Activated naive CD4-positive, alpha-beta T cell treated with anti-CD3 and anti-CD28 coated beads, Interleukin-2, amount 50 U/mL, for 72 hours (primary cell): Measurements from ENCODE around the gene RPS27. TPM values are rescaled to one million over a fixed set of nuclear protein-coding genes. Genes with fewer than 3 reads are reported as not detected.
"Not testable (repeated sequence)": the region's sequence is repeated elsewhere in the genome, so short reads cannot be mapped to it uniquely, and the experiment has no call there.

Experiments used
- ATAC-seq, 2 donors: fragments of 150-1000 bp; cut with Tn5 transposase; 2 replicates each; pipeline ENCODE4 v1.10.0; 2021; ENCODE audit warnings: mild to moderate bottlenecking in 2 of 2, moderate library complexity in 2 of 2
- DNase-seq, 2 donors: peaks; one replicate each; pipeline ENCODE4 v3.0.0; 2021 to 2022; ENCODE audit warnings: low spot score in 2 of 2
- H3K27ac Mint-ChIP-seq, 2 donors: one replicate each; pipeline ENCODE4 v1.8.0; 2022; ENCODE audit warnings: mild to moderate bottlenecking in 2 of 2, mixed read lengths in 2 of 2
- H3K36me3 Mint-ChIP-seq, 2 donors: one replicate each; pipeline ENCODE4 v1.8.0; 2022; ENCODE audit warnings: mixed read lengths in 2 of 2
- H3K9me3 Mint-ChIP-seq, 2 donors: one replicate each; pipeline ENCODE4 v1.8.0; 2022; ENCODE audit warnings: mixed read lengths in 2 of 2
- total RNA-seq, 2 donors: library from RNA; stranded (reverse); gene quantifications; one replicate each; pipeline ENCODE4 v1.2.3, GENCODE V29; 2022

RPS27 gene
- total RNA-seq, 2 donors from 2014 or later: 1,375 to 1,502 TPM

DNA sequence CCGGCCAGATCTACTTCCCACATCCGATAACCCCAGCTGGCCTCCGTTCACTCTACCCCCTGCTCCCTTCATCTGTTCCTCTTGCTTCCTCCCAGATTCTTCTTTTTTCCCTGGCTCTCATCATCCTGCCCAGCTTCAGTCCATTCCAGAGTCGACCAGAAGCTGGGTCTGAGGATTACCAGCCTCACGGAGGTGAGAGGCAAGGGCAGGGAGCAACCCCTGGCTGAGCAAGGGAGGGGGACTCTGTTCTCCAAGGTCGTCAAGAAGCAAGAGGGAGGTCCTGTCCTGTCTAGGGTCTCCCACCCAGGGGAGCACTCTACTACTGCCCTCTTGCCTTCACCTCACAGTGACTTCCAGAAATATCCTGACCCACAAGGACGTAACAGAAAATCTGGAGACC is 17.0 kb upstream of the RPS27 start:
- Mint-ChIP-seq H3K9me3 (no peaks in the 10 kb centered on the region), H3K36me3 (peaks cover 19 to 30% of the 10 kb centered on the region in 2 donors), H3K27ac (peak overlapping the region; percentile 38 to 48)
- ATAC-seq (no peak), DNase-seq (no peak)

DNA sequence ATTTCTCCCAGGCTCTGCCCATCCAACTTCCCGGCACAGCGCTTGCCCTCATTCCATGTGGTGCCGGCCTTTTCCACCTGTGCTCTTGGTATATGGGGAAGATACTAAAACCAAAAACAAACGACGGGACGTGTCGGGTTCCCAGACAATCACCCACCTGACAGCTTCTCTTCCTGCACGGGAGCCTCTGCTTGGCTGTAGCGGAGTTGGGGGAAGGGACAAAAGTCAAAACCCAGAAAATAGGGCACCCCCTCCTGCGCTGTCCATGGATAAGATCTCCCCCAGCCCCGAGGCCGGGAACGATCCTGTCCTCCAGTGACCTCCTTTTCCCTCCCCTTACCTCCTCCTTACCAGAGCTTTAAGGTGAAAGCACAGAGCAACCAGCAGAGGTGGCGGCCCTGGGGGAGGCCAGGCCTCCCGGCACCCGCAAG is 13.7 kb upstream of the RPS27 start:
- H3K9me3 Mint-ChIP-seq: no peaks in the 10 kb centered on the region

DNA sequence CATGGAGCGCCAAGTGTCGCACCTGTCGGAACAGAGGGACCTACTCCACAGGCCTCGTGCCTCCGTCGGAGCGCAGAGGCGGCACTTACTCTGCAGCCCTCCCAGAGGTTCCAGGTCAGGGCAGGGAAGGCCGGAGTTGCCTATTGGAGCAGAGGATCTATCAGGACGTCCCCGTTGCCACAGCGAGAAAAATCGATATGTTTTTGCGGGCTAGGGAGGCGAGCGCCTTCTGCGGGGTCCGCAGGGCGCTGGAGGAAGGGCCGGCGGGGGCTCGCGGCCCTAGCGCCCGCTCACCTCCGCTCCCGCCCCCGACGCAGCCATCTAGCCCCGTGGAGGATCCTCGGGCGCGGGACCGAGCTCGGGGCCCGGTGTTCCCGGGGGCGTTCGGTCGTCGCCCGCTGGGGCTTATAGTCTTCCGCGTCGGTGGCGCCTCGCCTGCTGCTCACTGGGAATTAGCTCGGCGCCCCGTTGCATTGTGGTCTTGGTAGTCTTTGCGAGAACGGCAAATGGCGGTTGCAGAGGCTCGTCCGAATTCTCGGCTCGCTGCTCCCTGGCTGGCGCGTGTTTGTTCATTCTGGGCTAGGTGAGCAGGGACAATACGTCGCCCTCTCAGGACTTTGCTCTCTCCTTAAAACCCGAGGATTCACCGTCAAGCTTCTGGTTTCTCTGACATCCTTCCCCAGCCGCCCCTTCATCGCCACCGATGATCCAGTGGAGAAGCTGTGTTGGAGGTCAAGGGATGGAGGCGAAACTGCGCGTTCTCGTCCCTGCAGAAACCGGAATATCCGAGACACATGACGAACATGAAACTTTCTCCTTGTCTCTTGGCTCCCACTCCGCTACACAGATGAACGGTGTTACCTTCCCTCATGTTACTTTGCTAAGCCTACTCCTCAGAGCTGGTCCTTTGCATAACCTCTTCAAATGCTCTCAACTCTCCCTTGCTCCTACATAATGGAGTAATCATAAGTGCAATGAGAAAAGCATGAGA is 13.0 kb upstream of the RPS27 start, which contains the start of gene JTB:
JTB (minus strand) TSS at position 425 of the 991 bp plus-strand sequence; CDS start at position 3, 422 bp downstream.
- peaks cover 19 to 30% of the 10 kb centered on the region in 2 donors for H3K36me3 Mint-ChIP-seq
- peak within 1 kb of the TSS; percentile 93 to 95 for H3K27ac Mint-ChIP-seq
- no peaks in the 10 kb centered on the region for H3K9me3 Mint-ChIP-seq
- ATAC-seq: peak; percentile 86 to 97
- DNase-seq: peak; percentile 74 to 78

More for the DNA sequence above, 13.7 kb upstream of the RPS27 start:
- DNase-seq: no peak
- ATAC-seq: peak; percentile 10 to 15
- peaks cover 19 to 30% of the 10 kb centered on the region in 2 donors for H3K36me3 Mint-ChIP-seq
- H3K27ac Mint-ChIP-seq: peak overlapping the region; percentile 93 to 95

DNA sequence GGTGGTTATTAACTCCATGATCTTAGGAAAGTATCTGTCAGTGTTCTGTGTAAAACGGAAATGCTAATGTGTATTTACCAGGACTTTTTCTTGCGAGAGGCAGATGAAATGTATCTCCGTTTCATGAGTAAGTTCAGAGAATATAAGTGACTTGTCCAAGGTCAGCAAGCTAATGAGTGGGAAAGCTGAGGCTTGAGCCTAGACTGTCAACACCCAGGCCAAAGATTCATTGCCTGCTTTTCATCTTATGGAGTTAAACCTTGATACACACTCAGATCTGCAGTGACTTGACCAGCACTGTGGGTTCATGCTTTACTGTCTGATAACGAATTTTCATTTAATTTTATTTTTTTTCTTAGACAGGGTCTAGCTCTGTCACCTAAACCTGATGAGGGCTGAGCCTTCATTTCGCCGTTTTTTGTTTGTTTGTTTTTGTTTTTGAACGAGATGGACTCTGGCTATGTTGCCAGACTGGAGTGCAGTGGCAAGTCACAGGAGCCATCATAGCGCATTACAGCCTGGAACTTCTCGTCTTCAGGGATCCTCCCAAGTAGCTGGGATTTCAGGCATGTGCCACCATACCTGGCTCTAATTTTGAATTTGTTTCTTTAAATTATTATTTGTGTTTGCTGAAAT is 12.2 kb upstream of the RPS27 start:
- Mint-ChIP-seq H3K27ac (peak overlapping the region in 1 of 2 donors; percentile 95), H3K9me3 (no peaks in the 10 kb centered on the region), H3K36me3 (peaks cover 19 to 30% of the 10 kb centered on the region in 2 donors)
- no peak for ATAC-seq
- DNase-seq: no peak

DNA sequence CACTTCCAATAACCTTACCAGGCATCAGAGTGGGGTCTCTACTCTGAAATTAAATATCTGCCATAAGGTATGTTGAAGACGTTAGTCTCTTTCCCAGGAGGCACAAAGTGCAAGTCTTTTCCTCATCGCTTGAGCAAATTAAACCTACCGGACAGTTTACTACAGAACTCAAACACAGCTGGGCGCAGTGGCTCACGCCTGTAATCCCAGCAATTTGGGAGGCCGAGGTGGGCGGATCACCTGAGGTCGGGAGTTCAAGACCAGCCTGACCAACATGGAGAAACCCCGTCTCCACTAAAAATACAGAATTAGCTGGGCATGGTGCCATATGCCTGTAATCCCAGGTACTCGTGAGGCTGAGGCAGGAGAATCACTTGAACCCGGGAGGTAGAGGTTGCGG is 11.5 kb upstream of the RPS27 start:
- not testable (repeated sequence) for ATAC-seq, DNase-seq, H3K9me3 Mint-ChIP-seq
- H3K27ac Mint-ChIP-seq: peak overlapping the region; percentile 36 to 95
- H3K36me3 Mint-ChIP-seq: peaks cover 19 to 30% of the 10 kb centered on the region in 2 donors

DNA sequence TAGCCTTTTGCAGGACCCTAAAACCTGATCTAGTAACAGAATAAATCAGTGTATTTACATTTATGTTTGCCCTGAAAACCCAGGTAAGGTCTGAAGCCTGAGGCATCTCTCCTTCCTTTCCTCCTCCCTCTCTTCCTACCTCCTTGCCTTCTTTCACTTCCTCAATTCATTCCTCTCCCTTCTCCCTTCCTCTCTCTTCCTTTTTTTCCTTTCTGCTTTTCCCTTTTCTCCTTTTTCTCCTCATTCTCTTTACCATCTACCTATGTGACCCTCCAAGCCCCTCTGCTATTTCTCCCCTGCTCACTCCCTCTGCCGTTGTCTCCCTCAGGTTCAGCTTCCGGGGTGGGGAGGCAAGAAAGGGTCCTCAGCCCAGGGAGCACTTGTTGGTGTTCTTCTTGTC is 8.8 kb upstream of the RPS27 start:
- not testable (repeated sequence) for ATAC-seq, H3K9me3 Mint-ChIP-seq, H3K27ac Mint-ChIP-seq, DNase-seq
- H3K36me3 Mint-ChIP-seq: peaks cover 4 to 15% of the 10 kb centered on the region in 2 donors

DNA sequence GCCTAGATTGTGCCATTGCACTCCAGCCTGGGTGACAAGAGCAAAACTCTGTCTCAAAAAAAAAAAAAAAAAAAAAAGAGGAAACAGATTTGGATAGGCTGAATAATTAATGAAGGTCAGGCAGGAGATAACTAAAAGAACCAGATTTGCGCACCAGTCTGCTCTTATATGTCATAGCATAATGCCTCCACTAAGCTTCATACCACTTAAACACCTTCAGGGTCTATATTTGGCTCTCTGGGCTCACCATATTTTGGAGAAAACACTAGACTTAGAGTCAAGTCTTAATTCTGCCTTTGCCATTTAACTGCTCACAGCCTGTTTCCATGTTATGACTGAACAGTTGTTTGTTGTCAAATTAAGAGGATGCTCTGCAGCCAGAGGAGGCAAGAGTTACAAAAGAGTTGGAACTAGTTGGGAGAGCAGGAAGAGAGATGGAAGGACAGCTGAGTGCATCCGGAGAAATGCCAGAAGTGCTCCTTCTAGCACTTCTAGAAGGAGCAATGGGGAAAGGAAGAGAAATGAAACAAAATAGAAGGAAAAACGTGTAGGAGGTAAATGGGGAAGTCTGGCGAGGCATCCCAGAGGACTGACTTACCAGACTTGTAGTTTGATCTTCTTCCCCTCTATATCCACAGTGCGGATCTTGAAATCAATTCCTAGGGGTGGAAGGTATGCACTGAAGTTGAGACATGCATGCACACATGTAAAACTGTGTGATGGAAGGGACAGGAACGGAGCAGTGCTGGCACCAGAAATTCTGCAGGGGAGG is 6.3 kb upstream of the RPS27 start:
- no peaks in the 10 kb centered on the region for H3K36me3 Mint-ChIP-seq
- DNase-seq (no peak), ATAC-seq (no peak)
- H3K9me3 Mint-ChIP-seq: no peaks in the 10 kb centered on the region
- no peak overlapping the region for H3K27ac Mint-ChIP-seq

DNA sequence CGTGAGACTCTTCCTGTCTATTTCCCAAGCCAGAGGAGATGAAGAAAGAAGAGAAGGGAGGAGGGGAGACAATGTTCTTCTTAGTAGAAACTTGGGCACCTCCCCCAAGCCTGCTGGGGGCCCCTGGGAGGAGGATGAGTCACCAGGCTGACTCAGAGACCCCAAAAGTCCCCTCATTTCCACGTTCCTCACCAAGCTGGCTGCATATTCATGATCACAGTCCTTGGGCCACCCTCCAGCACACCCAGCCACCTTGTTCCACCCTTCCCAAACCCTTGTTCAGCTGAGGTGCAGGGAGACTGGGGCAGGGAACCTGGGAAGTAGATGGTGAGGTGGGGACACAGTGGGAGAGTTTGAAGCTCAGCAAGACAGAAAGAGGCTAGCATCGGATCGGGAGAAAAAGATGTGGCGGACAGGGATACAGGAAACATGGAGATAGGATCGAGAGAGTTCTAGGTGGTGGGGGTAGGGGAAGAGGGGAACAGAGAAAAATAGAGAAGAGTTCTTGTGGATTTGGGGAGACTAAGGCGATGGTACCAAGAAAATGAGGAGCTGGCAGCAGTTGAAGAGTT is 5.1 kb upstream of the RPS27 start:
- H3K27ac Mint-ChIP-seq: peak overlapping the region; percentile 91 to 95
- ATAC-seq (peak; percentile 42 to 62), DNase-seq (no peak)
- H3K9me3 Mint-ChIP-seq: peaks cover 0 to 3% of the 10 kb centered on the region in 2 donors
- peaks cover 4% of the 10 kb centered on the region in 2 donors for H3K36me3 Mint-ChIP-seq

DNA sequence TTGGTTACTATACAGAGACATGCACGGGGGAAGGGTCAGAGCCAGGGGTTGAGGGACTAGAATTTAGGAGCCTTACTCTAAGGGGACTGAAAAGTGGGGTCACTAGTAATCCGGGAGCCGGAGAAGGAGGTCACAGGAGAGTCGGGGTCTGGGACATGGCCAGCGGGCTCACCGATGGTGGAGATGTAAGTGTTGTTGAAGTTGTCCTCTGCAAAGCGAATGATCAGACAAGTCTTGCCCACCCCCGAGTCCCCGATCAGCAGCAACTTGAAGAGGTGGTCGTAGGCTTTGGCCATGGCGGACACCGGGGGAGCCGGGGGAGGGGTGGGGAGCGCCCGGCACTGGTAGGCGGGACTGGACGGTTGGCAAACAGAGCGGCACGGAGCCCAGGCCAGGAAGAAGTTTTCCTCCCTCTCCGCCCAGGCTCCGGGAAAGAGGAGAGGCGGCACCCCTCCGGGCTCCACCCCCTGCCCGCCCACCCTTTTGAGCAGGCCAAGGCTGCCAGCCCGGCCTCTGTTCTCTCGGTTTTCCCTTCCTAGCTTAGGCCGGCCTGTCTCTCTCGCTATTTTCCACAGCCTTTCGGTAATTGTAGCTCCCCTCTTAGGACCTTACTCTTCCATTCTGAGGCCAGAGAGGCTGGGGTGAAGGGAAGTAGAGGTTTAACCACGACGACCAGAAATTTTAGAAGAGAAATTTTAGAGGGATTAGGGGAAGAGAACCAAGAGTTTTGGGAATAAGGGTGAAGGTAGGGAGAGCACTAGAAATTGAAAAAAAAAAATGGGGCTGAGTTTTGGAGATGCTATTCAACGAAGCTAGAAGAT is 4.4 kb upstream of the RPS27 start, which contains the start of gene RAB13:
RAB13 (minus strand) TSS at position 399 of the 821 bp plus-strand sequence; CDS start at position 296, 103 bp downstream.
- no peak for DNase-seq
- peaks cover 11% of the 10 kb centered on the region in 2 donors for H3K36me3 Mint-ChIP-seq
- peak in 1 of 2 donors; percentile 5 for ATAC-seq

DNA sequence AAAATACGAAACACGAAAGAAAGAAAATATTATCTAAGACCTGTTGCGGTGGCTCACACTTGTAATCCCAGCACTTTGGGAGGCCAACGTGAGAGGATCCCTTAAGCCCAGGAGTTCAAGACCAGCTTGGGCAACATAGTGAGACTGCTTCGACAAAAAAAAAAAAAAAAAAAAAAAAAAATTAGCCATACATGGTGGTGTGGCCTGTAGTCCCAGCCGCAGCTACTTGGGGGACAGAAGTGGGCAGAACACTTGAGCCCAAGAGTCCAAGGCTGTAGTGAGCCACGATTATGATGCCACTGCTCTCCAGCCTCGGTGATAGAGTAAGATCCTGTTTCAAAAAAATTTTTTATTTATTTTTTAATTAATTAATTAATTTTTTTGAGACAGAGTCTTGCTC is 2.9 kb upstream of the RPS27 start:
- no peak for ATAC-seq
- Mint-ChIP-seq H3K27ac (peak overlapping the region in 1 of 2 donors; percentile 91), H3K36me3 (peaks cover 26% of the 10 kb centered on the region in 2 donors), H3K9me3 (peaks cover 1 to 3% of the 10 kb centered on the region in 2 donors)
- no peak for DNase-seq

More for the DNA sequence above, 4.4 kb upstream of the RPS27 start, which contains the start of gene RAB13:
- Mint-ChIP-seq H3K27ac (peak within 1 kb of the TSS; percentile 91 to 95), H3K9me3 (peaks cover 0 to 3% of the 10 kb centered on the region in 2 donors)

DNA sequence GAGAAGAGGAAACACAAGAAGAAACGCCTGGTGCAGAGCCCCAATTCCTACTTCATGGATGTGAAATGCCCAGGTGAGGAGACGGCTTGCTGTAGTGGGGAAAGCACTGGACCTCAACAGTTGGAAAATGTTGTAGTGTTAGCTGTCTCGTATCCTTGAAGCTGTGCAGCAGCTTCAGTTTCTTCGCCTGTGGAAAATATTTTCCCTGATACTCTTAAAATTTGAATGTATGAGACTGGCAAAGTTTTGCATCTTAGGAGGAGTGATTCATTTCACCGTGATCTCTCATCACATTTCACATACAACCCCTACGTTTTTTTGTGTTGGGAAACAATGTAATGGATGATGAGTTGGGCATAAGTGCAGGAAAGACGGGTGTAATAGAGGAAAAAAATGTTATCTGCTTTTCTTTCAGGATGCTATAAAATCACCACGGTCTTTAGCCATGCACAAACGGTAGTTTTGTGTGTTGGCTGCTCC is 629 bp downstream of the RPS27 start:
- Mint-ChIP-seq H3K27ac (peak overlapping the region; percentile 97), H3K36me3 (peaks cover 36 to 49% of the 10 kb centered on the region in 2 donors), H3K9me3 (peaks cover 3 to 9% of the 10 kb centered on the region in 2 donors)
- DNase-seq (no peak), ATAC-seq (no peak)

DNA sequence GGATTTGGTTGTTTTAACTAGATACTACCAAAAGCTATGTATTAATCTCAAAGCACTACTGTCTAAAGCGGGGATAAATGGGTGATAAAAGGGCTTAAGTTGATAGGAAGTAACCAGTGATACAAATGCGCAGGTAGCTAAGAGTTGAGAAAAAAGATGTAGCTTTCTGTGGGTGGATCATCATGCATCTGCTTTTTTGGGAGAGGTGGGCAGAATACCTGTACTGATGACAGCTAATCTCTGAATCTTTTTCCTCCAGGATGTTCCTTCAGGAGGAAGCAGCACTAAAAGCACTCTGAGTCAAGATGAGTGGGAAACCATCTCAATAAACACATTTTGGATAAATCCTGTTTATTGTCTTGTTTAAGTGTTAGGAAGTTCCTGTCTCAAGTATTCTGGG is 1.2 kb downstream of the RPS27 start:
- Mint-ChIP-seq H3K27ac (peak overlapping the region; percentile 97), H3K36me3 (peaks cover 36 to 49% of the 10 kb centered on the region in 2 donors), H3K9me3 (peaks cover 3 to 9% of the 10 kb centered on the region in 2 donors)
- ATAC-seq (no peak), DNase-seq (no peak)

DNA sequence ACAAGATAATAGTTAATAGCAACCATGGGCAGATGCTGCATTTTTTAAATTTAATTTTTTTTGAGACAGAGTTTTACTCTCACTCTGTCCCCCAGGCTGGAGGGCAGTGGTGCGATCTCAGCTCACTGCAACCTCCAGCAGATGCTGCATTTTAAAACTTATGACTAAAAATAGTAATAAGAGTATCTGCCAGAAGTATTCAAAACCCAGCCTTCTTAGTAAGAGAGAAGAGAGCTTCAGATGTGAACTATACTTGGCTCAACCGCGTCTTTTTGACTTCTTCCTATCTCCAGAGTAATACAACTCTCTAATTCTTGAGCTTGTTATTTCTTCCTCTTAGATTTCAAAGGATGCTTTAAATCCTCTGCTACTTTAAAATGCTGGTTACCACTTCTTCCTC is 4.6 kb downstream of the RPS27 start:
- Mint-ChIP-seq H3K36me3 (peaks cover 35 to 48% of the 10 kb centered on the region in 2 donors), H3K9me3 (peaks cover 3 to 9% of the 10 kb centered on the region in 2 donors)

DNA sequence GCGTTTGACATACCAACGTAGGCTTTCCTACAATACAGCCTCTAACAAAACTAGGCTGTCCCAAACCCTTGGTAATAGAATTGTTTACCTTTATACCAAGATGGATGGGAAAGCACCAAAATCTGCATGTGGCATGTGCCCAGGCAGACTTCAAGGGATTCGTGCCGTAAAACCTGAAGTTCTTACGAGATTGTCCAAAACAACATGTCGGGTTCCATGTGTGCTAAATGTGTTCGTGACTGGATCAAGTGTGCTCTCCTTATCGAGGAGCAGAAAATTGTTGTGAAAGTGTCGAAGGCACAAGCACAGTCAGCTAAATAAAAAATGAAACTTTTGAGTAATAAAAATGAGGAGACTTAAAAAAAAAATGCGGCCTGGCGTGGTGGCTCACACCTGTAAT is 5.1 kb downstream of the RPS27 start:
- Mint-ChIP-seq H3K36me3 (peaks cover 31 to 43% of the 10 kb centered on the region in 2 donors), H3K27ac (no peak overlapping the region)

More for the DNA sequence above, 4.6 kb downstream of the RPS27 start:
- ATAC-seq (no peak), DNase-seq (no peak)
- H3K27ac Mint-ChIP-seq: peak overlapping the region in 1 of 2 donors; percentile 44

DNA sequence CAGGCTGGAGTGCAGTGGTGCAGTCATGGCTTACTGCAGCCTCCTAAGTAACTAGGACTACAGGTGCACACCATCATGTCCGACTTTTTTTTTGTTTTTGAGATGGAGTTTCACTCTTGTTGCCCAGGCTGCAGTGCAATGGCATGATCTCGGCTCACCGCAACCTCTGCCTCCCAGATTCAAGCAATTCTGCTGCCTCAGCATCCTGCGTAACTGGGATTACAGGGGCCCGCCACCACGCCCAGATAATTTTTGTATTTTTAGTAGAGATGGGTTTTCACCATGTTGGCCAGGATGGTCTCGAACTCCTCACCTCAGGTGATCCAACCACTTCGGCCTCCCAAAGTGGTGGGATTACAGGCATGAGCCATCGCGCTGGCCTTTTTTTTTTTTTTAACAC is 6.3 kb downstream of the RPS27 start:
- H3K36me3 Mint-ChIP-seq: peaks cover 18 to 31% of the 10 kb centered on the region in 2 donors
- not testable (repeated sequence) for H3K9me3 Mint-ChIP-seq, H3K27ac Mint-ChIP-seq, DNase-seq, ATAC-seq

More for the DNA sequence above, 5.1 kb downstream of the RPS27 start:
- DNase-seq (no peak), ATAC-seq (no peak)
- H3K9me3 Mint-ChIP-seq: peaks cover 0 to 9% of the 10 kb centered on the region in 2 donors
